ENCODE measurements around the gene HFE.

DNA sequence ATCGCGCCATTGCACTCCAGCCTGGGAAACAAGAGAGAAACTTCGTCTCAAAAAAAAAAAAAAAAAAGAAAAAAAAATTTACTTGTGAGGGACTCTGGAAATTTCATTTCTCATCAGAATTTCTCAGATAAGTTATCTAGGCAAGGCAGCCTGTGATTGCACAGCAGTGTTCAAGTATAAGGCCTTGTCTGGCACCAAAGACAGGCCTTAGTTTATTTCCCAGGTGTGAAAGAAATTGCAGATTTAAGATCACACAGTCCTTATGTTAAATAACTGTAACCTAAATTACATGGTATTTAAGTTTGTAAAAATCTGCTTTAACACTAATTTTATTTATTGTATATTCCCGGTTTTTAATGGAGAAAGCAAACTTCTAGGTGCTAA lies 34.8 kb downstream of the HFE start:
- TF ChIP-seq CTCF (IDR thresholded peaks at IDR 0.05) (no peak), POLR2A (IDR thresholded peaks at IDR 0.05) (no peak)

Data from heart left ventricle (tissue), 13 donors.